GM23248 (cell line): ENCODE measurements around the gene HIVEP3. TPM values are rescaled to one million over a fixed set of nuclear protein-coding genes. Genes with fewer than 3 reads are reported as not detected.

Experiments used
- DNase-seq: peaks from one replicate; pipeline ENCODE4 v3.0.0-alpha.2; 2015
- H2AFZ ChIP-seq: fragments of 200-600 bp; sonication (generic); 2 replicates; pipeline ENCODE4 v1.6.1; 2016; ENCODE audit warnings: antibody characterized with exemption
- H3F3A ChIP-seq: fragments of 200-600 bp; sonication (generic); 2 replicates; pipeline ENCODE4 v1.6.1; 2016; ENCODE audit warnings: mild to moderate bottlenecking, antibody characterized with exemption, mixed run types; ENCODE audit not compliant: insufficient read depth
- H3K27ac ChIP-seq: fragments of 200-600 bp; sonication (generic); 2 replicates; pipeline ENCODE4 v1.5.1; 2016; ENCODE audit warnings: mild to moderate bottlenecking
- H3K27me3 ChIP-seq: fragments of 200-600 bp; sonication (generic); replicated peaks from 2 replicates; pipeline ENCODE4 v1.6.1; 2016; ENCODE audit warnings: mild to moderate bottlenecking; ENCODE audit not compliant: insufficient read depth
- H3K36me3 ChIP-seq: fragments of 200-600 bp; sonication (generic); 2 replicates; pipeline ENCODE4 v1.6.1; 2016; ENCODE audit warnings: low read depth, mild to moderate bottlenecking
- H3K4me1 ChIP-seq: fragments of 200-600 bp; sonication (generic); 2 replicates; pipeline ENCODE4 v1.6.1; 2016; ENCODE audit warnings: mild to moderate bottlenecking; ENCODE audit not compliant: insufficient read depth
- H3K4me2 ChIP-seq: fragments of 200-600 bp; sonication (generic); one replicate; pipeline ENCODE4 v1.6.1; 2016; ENCODE audit warnings: mild to moderate bottlenecking; ENCODE audit not compliant: unreplicated experiment
- H3K4me3 ChIP-seq: fragments of 200-600 bp; sonication (generic); 2 replicates; pipeline ENCODE4 v1.5.1; 2016; ENCODE audit warnings: mild to moderate bottlenecking
- H3K79me2 ChIP-seq: fragments of 200-600 bp; sonication (generic); 2 replicates; pipeline ENCODE4 v1.6.1; 2016; ENCODE audit warnings: mild to moderate bottlenecking; ENCODE audit not compliant: insufficient read depth
- H3K9ac ChIP-seq: fragments of 200-600 bp; sonication (generic); 2 replicates; pipeline ENCODE4 v1.6.1; 2016; ENCODE audit warnings: mild to moderate bottlenecking
- H3K9me2 ChIP-seq: fragments of 200-600 bp; sonication (generic); 2 replicates; pipeline ENCODE4 v1.6.1; 2016; ENCODE audit warnings: mixed run types, mild to moderate bottlenecking, moderate library complexity; ENCODE audit not compliant: insufficient read depth
- H3K9me3 ChIP-seq: fragments of 200-600 bp; sonication (generic); one replicate; pipeline ENCODE4 v1.6.1; 2017; ENCODE audit warnings: low read depth
- H4K20me1 ChIP-seq: fragments of 200-600 bp; sonication (generic); 2 replicates; pipeline ENCODE4 v1.6.0; 2016; ENCODE audit not compliant: insufficient read depth
- EZH2 ChIP-seq: fragments of 200-600 bp; sonication (generic); IDR thresholded peaks from 2 replicates; pipeline ENCODE4 v1.6.1; 2018; ENCODE audit warnings: antibody characterized with exemption, mild to moderate bottlenecking; ENCODE audit not compliant: insufficient read depth, poor library complexity, severe bottlenecking
- EZH2phosphoT487 ChIP-seq: fragments of 200-600 bp; sonication (generic); IDR thresholded peaks from 2 replicates; pipeline ENCODE4 v1.6.1; 2018; ENCODE audit warnings: antibody characterized with exemption, moderate library complexity, mild to moderate bottlenecking, low read depth; ENCODE audit not compliant: insufficient read depth
- WGBS, 2 experiments: methylation state at CpG; one replicate each; pipeline ENCODE4 v1.1.6; 2015 to 2017; ENCODE audit warnings: low lambda C conversion rate in 2 of 2, low coverage in 1 of 2; ENCODE audit errors: missing lambda C conversion rate in 2 of 2; 5-methylcytosine and 5-hydroxymethylcytosine counted together
- in situ Hi-C: fragments of 300-500 bp; cut with MboI; formaldehyde crosslinking; loops from 2 replicates; pipeline ENCODE4 v1.15.0; 2020
- polyA plus RNA-seq: library from polyadenylated mRNA; unstranded; fragments of >200 nt; fragmentation: Nextera tagmentation; extraction: Ambion mirVana; gene quantifications from 2 replicates; pipeline ENCODE4 v1.2.1, GENCODE V29; 2016
- total RNA-seq: library from RNA; depleted of rRNA; stranded (reverse); fragments of >200 nt; shearing (Covaris generic); gene quantifications from 2 replicates; pipeline ENCODE4 v1.2.3, GENCODE V29; 2014

Gene HIVEP3
- total and polyA plus RNA-seq, 2 experiments from 2014 or later, result 1.7 to 7.2 TPM

- Histone ChIP-seq H3K79me2 (no peaks in the 10 kb centered on the region), H3K27ac (no peak overlapping the region), H3K9ac (no peak overlapping the region), H3K4me2 (no peak overlapping the region), H3K9me2 (no peaks in the 10 kb centered on the region), H3K27me3 (no peaks in the 10 kb centered on the region), H3K4me3 (no peak overlapping the region), H3K9me3 (no peaks in the 10 kb centered on the region), H4K20me1 (no peaks in the 10 kb centered on the region), H3K4me1 (no peaks in the 10 kb centered on the region), H2AFZ (no peak overlapping the region), H3F3A (no peaks in the 10 kb centered on the region), H3K36me3 (no peaks in the 10 kb centered on the region)
- TF ChIP-seq EZH2phosphoT487, result no peak
- no peak for TF ChIP-seq EZH2
- WGBS, 2 experiments, result 96 to 99% methylated on average over 7 of the region's 7 CpGs
- no peak for DNase-seq
- in situ Hi-C loops, result no loop called here
These were observed 330.9 kb downstream of the HIVEP3 start for GRCh38 chr1:41587791-41588190.

- no peak for DNase-seq
- H3K9me3 ChIP-seq, result no peaks in the 10 kb centered on the region
- no peaks in the 10 kb centered on the region for H3K27me3 ChIP-seq
- H3K4me3 ChIP-seq, result no peak overlapping the region
- no peaks in the 10 kb centered on the region for H3F3A ChIP-seq
- TF ChIP-seq EZH2phosphoT487 (no peak), EZH2 (no peak)
- H4K20me1 ChIP-seq, result no peaks in the 10 kb centered on the region
- H3K79me2 ChIP-seq, result no peaks in the 10 kb centered on the region
- H3K36me3 ChIP-seq, result no peaks in the 10 kb centered on the region
- no peak overlapping the region for H3K27ac ChIP-seq
- no peaks in the 10 kb centered on the region for H3K9me2 ChIP-seq
- H3K4me2 ChIP-seq, result no peak overlapping the region
- WGBS, 2 experiments, result 95 to 97% methylated on average over 5 of the region's 5 CpGs
- no peaks in the 10 kb centered on the region for H3K4me1 ChIP-seq
- H3K9ac ChIP-seq, result no peak overlapping the region
- in situ Hi-C loops, result no loop called here
- no peak overlapping the region for H2AFZ ChIP-seq
These were observed 332.5 kb downstream of the HIVEP3 start for GRCh38 chr1:41586230-41586629.

- DNase-seq, result no peak
- Histone ChIP-seq H3K9ac (no peak overlapping the region), H3F3A (no peaks in the 10 kb centered on the region), H3K27me3 (no peaks in the 10 kb centered on the region), H3K9me3 (no peaks in the 10 kb centered on the region), H3K9me2 (no peaks in the 10 kb centered on the region), H3K36me3 (no peaks in the 10 kb centered on the region), H2AFZ (no peak overlapping the region), H4K20me1 (no peaks in the 10 kb centered on the region), H3K27ac (no peak overlapping the region), H3K4me2 (no peak overlapping the region), H3K79me2 (no peaks in the 10 kb centered on the region), H3K4me1 (no peaks in the 10 kb centered on the region), H3K4me3 (no peak overlapping the region)
- WGBS, 2 experiments, result 94 to 95% methylated on average over 21 to 25 of the region's 25 CpGs
- in situ Hi-C loops, result no loop called here
- TF ChIP-seq EZH2, result no peak
- no peak for TF ChIP-seq EZH2phosphoT487
These were observed 334.8 kb downstream of the HIVEP3 start for GRCh38 chr1:41583658-41584547.

GRCh38 chr1:41582851-41583657, 335.7 kb downstream of the HIVEP3 start:
- H3K4me3 ChIP-seq, result no peak overlapping the region
- no peak overlapping the region for H3K4me2 ChIP-seq
- no peak for DNase-seq
- H3K79me2 ChIP-seq, result no peaks in the 10 kb centered on the region
- WGBS, 2 experiments, result 92 to 94% methylated on average over 32 to 36 of the region's 36 CpGs
- no peak overlapping the region for H3K9ac ChIP-seq
- H3K4me1 ChIP-seq, result no peaks in the 10 kb centered on the region
- no peaks in the 10 kb centered on the region for H3K9me3 ChIP-seq
- TF ChIP-seq EZH2 (no peak), EZH2phosphoT487 (no peak)
- H2AFZ ChIP-seq, result no peak overlapping the region
- no peak overlapping the region for H3K27ac ChIP-seq
- H3F3A ChIP-seq, result no peaks in the 10 kb centered on the region
- H3K9me2 ChIP-seq, result no peaks in the 10 kb centered on the region
- H4K20me1 ChIP-seq, result no peaks in the 10 kb centered on the region
- in situ Hi-C loops, result no loop called here
- no peaks in the 10 kb centered on the region for H3K36me3 ChIP-seq
- H3K27me3 ChIP-seq, result no peaks in the 10 kb centered on the region
